Measurements from ENCODE around the gene MAGI3. TPM values are rescaled to one million over a fixed set of nuclear protein-coding genes. Genes with fewer than 3 reads are reported as not detected.

The MAGI3 gene
- total RNA-seq, 2 experiments from 2014 or later = 4.7 to 7.8 TPM

DNA sequence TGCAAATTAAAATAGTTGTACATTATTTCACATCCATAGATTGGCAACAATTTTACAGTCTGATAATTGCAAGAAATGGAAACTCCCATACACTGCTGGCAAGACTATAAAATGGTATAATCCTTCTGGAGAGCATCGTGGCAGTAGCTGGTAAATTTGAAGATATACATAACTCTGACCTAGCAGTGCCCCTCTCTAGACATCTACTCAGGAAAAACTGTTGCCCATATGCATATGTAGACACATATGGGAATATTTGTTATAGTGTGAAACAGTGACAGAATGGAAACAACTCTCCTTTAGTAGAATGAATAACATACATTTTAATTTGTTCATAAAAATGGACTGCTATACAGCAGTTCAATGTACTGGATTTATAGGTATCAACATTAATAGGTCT lies 191.8 kb downstream of the MAGI3 start:
- no peak for DNase-seq (ENCODE audit: low spot score)
- Histone ChIP-seq H3K36me3 (ENCODE audit: insufficient read depth, low read length) (no peaks in the 10 kb centered on the region), H3K4me1 (ENCODE audit: insufficient read depth, low read length, poor library complexity, severe bottlenecking) (no peaks in the 10 kb centered on the region), H3K4me2 (ENCODE audit: low read length) (no peak overlapping the region), H3K9me2 (ENCODE audit: insufficient read depth, low read length) (no peaks in the 10 kb centered on the region), H3K79me2 (ENCODE audit: insufficient read depth, low read depth, low read length) (no peaks in the 10 kb centered on the region), H2AFZ (ENCODE audit: low read length) (no peak overlapping the region), H4K20me1 (ENCODE audit: insufficient read depth, low read length) (no peaks in the 10 kb centered on the region), H3K4me3 (ENCODE audit: low read depth, low read length, poor library complexity, severe bottlenecking) (no peak overlapping the region), H3K27ac (ENCODE audit: low read depth, low read length, poor library complexity, severe bottlenecking) (no peak overlapping the region), H3K9me3 (ENCODE audit: low read length) (no peaks in the 10 kb centered on the region)
- CTCF ChIA-PET (ENCODE audit: unreplicated experiment) = no interaction called here
- intact Hi-C loops (cut with micrococcal nuclease; ENCODE audit: unreplicated experiment) = no loop called here
- POLR2A ChIA-PET = interaction anchor here (0.5 to 1.3 kb wide), 6 partner anchors 14 to 778 kb away, joined by 3 to 4 read pairs (median 3); no protein-coding TSS in a partner anchor
- TF ChIP-seq CTCF (conservative IDR thresholded peaks at IDR 0.05; ENCODE audit: low read length) = no peak
- no peak for TF ChIP-seq EZH2phosphoT487 (IDR thresholded peaks at IDR 0.05; ENCODE audit: borderline replicate concordance, low read depth, low read length)
- no TSS peak for BruUV-seq (replicated peaks)

- no peak overlapping the region for H3K4me3 ChIP-seq (ENCODE audit: low read depth, low read length, poor library complexity, severe bottlenecking)
- no peak for DNase-seq (ENCODE audit: low spot score)
- no peaks in the 10 kb centered on the region for H4K20me1 ChIP-seq (ENCODE audit: insufficient read depth, low read length)
- H3K36me3 ChIP-seq (ENCODE audit: insufficient read depth, low read length) = no peaks in the 10 kb centered on the region
- H3K4me1 ChIP-seq (ENCODE audit: insufficient read depth, low read length, poor library complexity, severe bottlenecking) = no peaks in the 10 kb centered on the region
- CTCF ChIA-PET (ENCODE audit: unreplicated experiment) = no interaction called here
- H3K27ac ChIP-seq (ENCODE audit: low read depth, low read length, poor library complexity, severe bottlenecking) = no peak overlapping the region
- H2AFZ ChIP-seq (ENCODE audit: low read length) = no peak overlapping the region
- intact Hi-C loops (cut with micrococcal nuclease; ENCODE audit: unreplicated experiment) = no loop called here
- H3K4me2 ChIP-seq (ENCODE audit: low read length) = no peak overlapping the region
- POLR2A ChIA-PET = no interaction called here
- no peaks in the 10 kb centered on the region for H3K9me2 ChIP-seq (ENCODE audit: insufficient read depth, low read length)
- no peaks in the 10 kb centered on the region for H3K9me3 ChIP-seq (ENCODE audit: low read length)
- no TSS peak for BruUV-seq (replicated peaks)
- no peak for TF ChIP-seq CTCF (conservative IDR thresholded peaks at IDR 0.05; ENCODE audit: low read length)
- no peak for TF ChIP-seq EZH2phosphoT487 (IDR thresholded peaks at IDR 0.05; ENCODE audit: borderline replicate concordance, low read depth, low read length)
- no peaks in the 10 kb centered on the region for H3K79me2 ChIP-seq (ENCODE audit: insufficient read depth, low read depth, low read length)
These were observed 197.2 kb downstream of the MAGI3 start for GRCh38 chr1:113587475-113587874.

GRCh38 chr1:113592230-113592629 lies 201.9 kb downstream of the MAGI3 start:
- Histone ChIP-seq H3K4me1 (ENCODE audit: insufficient read depth, low read length, poor library complexity, severe bottlenecking) (no peaks in the 10 kb centered on the region), H3K27ac (ENCODE audit: low read depth, low read length, poor library complexity, severe bottlenecking) (no peak overlapping the region), H2AFZ (ENCODE audit: low read length) (no peak overlapping the region), H3K9me2 (ENCODE audit: insufficient read depth, low read length) (no peaks in the 10 kb centered on the region; the same call in 1 of the 2 replicates), H3K4me2 (ENCODE audit: low read length) (no peak overlapping the region), H3K36me3 (ENCODE audit: insufficient read depth, low read length) (no peaks in the 10 kb centered on the region), H4K20me1 (ENCODE audit: insufficient read depth, low read length) (no peaks in the 10 kb centered on the region), H3K9me3 (ENCODE audit: low read length) (no peaks in the 10 kb centered on the region), H3K4me3 (ENCODE audit: low read depth, low read length, poor library complexity, severe bottlenecking) (no peak overlapping the region), H3K79me2 (ENCODE audit: insufficient read depth, low read depth, low read length) (no peaks in the 10 kb centered on the region)
- intact Hi-C loops (cut with micrococcal nuclease; ENCODE audit: unreplicated experiment) = no loop called here
- CTCF ChIA-PET (ENCODE audit: unreplicated experiment) = no interaction called here
- DNase-seq (ENCODE audit: low spot score) = no peak
- BruUV-seq (replicated peaks) = no TSS peak
- POLR2A ChIA-PET = interaction anchor here (0.6 kb wide), 1 partner anchor 414 kb away, joined by 3 read pairs; no protein-coding TSS in a partner anchor
- no peak for TF ChIP-seq CTCF (conservative IDR thresholded peaks at IDR 0.05; ENCODE audit: low read length)
- TF ChIP-seq EZH2phosphoT487 (IDR thresholded peaks at IDR 0.05; ENCODE audit: borderline replicate concordance, low read depth, low read length) = no peak

Measured in OCI-LY7 (cell line).